ENCODE measurements around the gene SULT1C2. TPM values are rescaled to one million over a fixed set of nuclear protein-coding genes. Genes with fewer than 3 reads are reported as not detected.

The SULT1C2 gene
- total and polyA plus RNA-seq, 2 experiments from 2014 or later, result 15.3 to 25.1 TPM

- no peak for DNase-seq (ENCODE audit: low spot score)
- no peak overlapping the region for H3K4me2 ChIP-seq
- H3K27ac ChIP-seq, result no peak overlapping the region
- no peaks in the 10 kb centered on the region for H3K79me2 ChIP-seq
- H2AFZ ChIP-seq, result no peak overlapping the region
- H3K9me3 ChIP-seq (ENCODE audit: low read depth), result no peaks in the 10 kb centered on the region
- no peak for TF ChIP-seq EZH2 (IDR thresholded peaks at IDR 0.05; ENCODE audit: borderline replicate concordance)
- TF ChIP-seq CTCF (IDR thresholded peaks at IDR 0.05; ENCODE audit: poor library complexity), result no peak
- TF ChIP-seq EZH2phosphoT487 (IDR thresholded peaks at IDR 0.05; ENCODE audit: low read depth, severe bottlenecking, unreplicated experiment), result no peak
- no peaks in the 10 kb centered on the region for H4K20me1 ChIP-seq (ENCODE audit: insufficient read depth, poor library complexity, severe bottlenecking)
- H3K4me1 ChIP-seq (ENCODE audit: insufficient read depth), result peaks cover 12% of the 10 kb centered on the region
- no peaks in the 10 kb centered on the region for H3K27me3 ChIP-seq
- no peak overlapping the region for H3K4me3 ChIP-seq
- no peaks in the 10 kb centered on the region for H3K36me3 ChIP-seq (replicated peaks; ENCODE audit: insufficient read depth, low read depth)
- 86% methylated on average over 6 of the region's 6 CpGs for WGBS (ENCODE audit: low lambda C conversion rate, missing lambda C conversion rate)
- H3K9me2 ChIP-seq (replicated peaks; ENCODE audit: insufficient read depth), result no peaks in the 10 kb centered on the region
Measured at GRCh38 chr2:108320326-108320922, 31.7 kb downstream of the SULT1C2 start.

- WGBS (ENCODE audit: low lambda C conversion rate, missing lambda C conversion rate), result 88% methylated on average over 5 of the region's 5 CpGs
- H3K27me3 ChIP-seq, result no peaks in the 10 kb centered on the region
- DNase-seq (ENCODE audit: low spot score), result no peak
- no peaks in the 10 kb centered on the region for H3K4me1 ChIP-seq (ENCODE audit: insufficient read depth)
- H3K36me3 ChIP-seq (replicated peaks; ENCODE audit: insufficient read depth, low read depth), result no peaks in the 10 kb centered on the region
- TF ChIP-seq EZH2phosphoT487 (IDR thresholded peaks at IDR 0.05; ENCODE audit: low read depth, severe bottlenecking, unreplicated experiment) (no peak), CTCF (IDR thresholded peaks at IDR 0.05; ENCODE audit: poor library complexity) (no peak), EZH2 (IDR thresholded peaks at IDR 0.05; ENCODE audit: borderline replicate concordance) (no peak)
- no peaks in the 10 kb centered on the region for H3K79me2 ChIP-seq
- H3K9me3 ChIP-seq (ENCODE audit: low read depth), result no peaks in the 10 kb centered on the region
- no peak overlapping the region for H3K4me2 ChIP-seq
- H3K27ac ChIP-seq, result no peak overlapping the region
- H3K9me2 ChIP-seq (replicated peaks; ENCODE audit: insufficient read depth), result no peaks in the 10 kb centered on the region
- no peak overlapping the region for H2AFZ ChIP-seq
- H3K4me3 ChIP-seq, result no peak overlapping the region
- H4K20me1 ChIP-seq (ENCODE audit: insufficient read depth, poor library complexity, severe bottlenecking), result no peaks in the 10 kb centered on the region
Measured at GRCh38 chr2:108323619-108324018, 34.9 kb downstream of the SULT1C2 start.

GRCh38 chr2:108324531-108325255 is 36.0 kb downstream of the SULT1C2 start:
- H3K4me3 ChIP-seq, result no peak overlapping the region
- no peaks in the 10 kb centered on the region for H3K9me3 ChIP-seq (ENCODE audit: low read depth)
- no peaks in the 10 kb centered on the region for H3K9me2 ChIP-seq (replicated peaks; ENCODE audit: insufficient read depth)
- DNase-seq (ENCODE audit: low spot score), result no peak
- H3K4me2 ChIP-seq, result no peak overlapping the region
- H3K79me2 ChIP-seq, result no peaks in the 10 kb centered on the region
- TF ChIP-seq EZH2phosphoT487 (IDR thresholded peaks at IDR 0.05; ENCODE audit: low read depth, severe bottlenecking, unreplicated experiment), result no peak
- no peak for TF ChIP-seq CTCF (IDR thresholded peaks at IDR 0.05; ENCODE audit: poor library complexity)
- no peak for TF ChIP-seq EZH2 (IDR thresholded peaks at IDR 0.05; ENCODE audit: borderline replicate concordance)
- no peak overlapping the region for H2AFZ ChIP-seq
- H3K4me1 ChIP-seq (ENCODE audit: insufficient read depth), result no peaks in the 10 kb centered on the region
- H3K27ac ChIP-seq, result peak overlapping the region; percentile 34
- 90% methylated on average over 2 of the region's 2 CpGs for WGBS (ENCODE audit: low lambda C conversion rate, missing lambda C conversion rate)
- no peaks in the 10 kb centered on the region for H4K20me1 ChIP-seq (ENCODE audit: insufficient read depth, poor library complexity, severe bottlenecking)
- no peaks in the 10 kb centered on the region for H3K27me3 ChIP-seq
- H3K36me3 ChIP-seq (replicated peaks; ENCODE audit: insufficient read depth, low read depth), result no peaks in the 10 kb centered on the region

Data from hepatocyte (in vitro differentiated cells).